Measurements from ENCODE around the gene IL4R.
"Not testable (repeated sequence)": the region's sequence is repeated elsewhere in the genome, so short reads cannot be mapped to it uniquely, and the experiment has no call there.

The IL4R gene

DNA sequence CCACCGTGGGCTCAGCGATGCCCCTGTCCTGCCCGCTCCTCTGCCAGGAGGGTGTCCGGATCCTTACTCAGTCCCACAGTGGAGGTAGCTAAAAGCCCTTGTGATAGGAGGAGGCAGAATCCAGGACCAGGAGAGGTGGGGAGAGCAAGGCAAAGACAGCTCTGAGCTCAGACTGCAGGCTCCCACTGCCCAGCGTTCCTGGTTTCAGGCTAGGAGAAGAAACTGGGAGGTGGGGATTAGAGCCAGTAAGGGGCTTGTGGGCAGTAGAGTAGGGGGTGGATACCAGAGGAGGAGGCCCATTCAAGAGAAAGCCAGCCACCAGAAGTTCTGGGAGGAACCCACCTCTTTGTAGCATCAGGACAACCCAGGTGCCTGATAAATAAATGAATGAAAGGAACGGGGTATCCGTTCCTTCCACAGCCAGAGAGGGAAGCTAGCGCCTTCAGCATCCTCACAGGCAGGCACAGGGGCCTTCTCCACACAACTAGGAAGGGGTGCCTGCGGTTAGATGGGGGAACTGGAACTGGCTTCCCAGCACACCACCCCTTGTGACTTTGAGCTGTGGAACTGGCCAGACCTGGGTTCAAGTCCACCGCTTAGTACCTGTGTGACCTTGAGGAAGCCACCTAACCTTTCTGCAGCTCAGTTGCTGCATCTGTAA, 90.5 kb downstream of the IL4R start:
- DNase-seq (ENCODE audit: low read depth), result no peak

DNA sequence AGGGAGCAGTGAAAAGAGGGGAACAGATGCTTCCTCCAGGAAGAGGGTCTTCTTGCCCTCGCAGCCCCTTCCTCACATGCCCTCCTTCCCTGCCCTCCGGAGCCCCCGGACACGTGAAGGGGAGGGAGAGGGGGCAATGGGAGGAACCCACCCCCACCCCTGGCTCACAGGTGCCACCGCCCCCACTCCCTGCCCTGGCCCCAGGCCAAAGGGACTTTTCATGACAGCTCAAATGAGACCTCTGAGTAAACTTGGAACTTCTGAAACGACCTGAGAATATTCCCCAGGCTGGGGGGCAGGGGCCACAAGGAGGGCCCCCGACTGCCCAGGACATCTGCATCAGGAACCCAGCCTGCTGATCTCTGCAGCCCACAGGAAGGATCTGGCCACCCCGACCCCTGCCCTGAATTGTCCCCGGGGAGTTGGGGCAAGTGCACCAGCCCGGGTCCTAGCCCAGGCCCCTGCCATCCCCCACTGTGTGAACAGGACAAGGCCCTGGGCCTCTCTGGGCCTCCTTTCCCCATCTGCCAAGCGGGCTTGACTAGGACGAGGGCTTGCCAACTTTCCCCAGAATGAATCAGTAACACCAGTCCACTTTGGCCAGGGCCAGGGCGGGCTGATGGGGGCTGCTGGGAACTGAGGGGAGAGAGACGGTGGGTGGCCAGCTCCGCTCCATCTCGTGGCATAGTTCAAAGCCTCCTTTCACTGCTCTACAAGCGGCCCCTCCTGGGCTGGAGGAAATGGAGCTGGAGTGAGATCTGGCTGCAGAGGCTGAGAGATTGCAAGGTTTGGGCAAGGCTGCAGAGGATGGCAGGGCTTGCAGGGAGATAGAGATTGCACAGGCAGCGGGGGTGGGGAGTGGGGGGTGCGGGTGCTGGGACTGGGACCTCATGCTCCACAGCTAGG, 92.0 kb downstream of the IL4R start:
- peak; percentile 46 for DNase-seq (ENCODE audit: low read depth)

DNA sequence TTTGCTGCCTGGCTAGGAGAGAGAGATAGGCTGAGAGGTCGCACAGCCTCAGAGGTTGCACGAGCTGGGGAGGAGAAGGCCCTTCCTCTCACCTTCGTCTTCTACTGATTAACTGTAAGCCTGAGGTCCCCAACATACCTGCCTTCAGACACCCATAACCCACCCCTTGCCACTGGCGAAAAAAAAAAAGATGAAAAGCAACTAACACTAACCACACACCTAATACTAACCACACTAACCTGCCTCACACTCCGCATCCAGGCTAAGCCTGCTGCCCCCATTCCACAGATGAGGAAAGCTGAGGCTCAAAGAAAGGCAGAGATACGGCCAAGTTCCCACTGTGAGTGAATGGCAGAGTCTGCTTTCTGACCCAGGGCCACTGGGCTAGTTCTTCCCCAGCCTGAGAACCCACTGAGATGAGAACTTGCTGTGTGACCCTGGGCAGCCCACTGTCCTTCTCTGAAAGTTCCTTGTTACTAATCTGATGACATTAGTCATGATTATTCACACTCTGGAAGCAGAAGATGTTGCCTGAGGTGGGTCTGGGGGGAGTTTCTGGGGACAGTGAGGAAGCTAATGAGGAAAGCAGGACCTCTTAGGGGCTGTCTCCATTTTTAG, 92.8 kb downstream of the IL4R start:
- no peak for DNase-seq (ENCODE audit: low read depth)

DNA sequence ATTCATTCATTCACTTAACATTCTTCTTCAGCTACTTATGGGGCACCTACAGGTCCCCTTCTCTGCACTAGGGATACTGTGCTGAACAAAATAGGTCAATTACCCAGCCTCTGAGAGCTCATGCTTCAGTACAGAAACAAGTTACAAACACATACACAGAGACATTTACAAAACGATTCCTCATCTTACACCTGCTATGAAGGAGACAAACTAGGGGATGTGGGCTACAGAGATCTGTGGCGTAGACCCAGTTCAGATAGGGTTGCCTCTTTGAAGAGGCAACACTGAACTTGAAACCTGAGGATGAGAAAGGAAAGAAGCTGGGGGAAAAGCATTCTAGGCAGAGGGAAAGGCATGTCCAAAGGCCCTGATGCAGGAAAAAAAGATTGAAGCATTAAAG, 93.4 kb downstream of the IL4R start:
- DNase-seq (ENCODE audit: low read depth), result no peak

DNA sequence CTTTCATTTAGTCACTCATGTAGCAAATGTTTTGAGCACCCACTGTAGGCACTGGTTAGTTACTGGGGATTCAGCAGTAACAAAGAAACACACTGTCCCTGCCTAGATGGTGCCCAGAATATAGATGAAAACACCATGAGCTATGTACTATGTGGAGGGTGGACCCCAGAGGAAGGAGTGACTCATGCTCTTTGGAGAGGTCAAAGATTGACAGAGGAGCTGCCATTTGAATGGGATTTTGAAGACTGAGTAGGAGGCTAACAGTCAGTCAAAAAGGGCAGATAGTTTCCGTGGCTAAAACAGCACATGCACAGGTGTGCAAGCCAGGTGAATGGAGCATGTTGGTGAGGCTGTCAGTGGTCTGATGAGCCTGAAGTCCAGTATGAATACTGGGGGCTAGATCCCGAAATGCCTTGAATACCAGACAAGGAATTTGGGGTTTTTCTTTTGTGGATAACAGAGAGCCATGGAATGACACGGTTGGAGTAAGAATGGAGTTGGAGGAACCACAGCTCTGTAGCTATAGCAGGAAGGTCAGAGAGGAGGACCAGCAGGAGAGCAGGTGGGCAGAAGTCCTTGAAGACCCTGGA, 94.3 kb downstream of the IL4R start:
- no peak for DNase-seq (ENCODE audit: low read depth)

DNA sequence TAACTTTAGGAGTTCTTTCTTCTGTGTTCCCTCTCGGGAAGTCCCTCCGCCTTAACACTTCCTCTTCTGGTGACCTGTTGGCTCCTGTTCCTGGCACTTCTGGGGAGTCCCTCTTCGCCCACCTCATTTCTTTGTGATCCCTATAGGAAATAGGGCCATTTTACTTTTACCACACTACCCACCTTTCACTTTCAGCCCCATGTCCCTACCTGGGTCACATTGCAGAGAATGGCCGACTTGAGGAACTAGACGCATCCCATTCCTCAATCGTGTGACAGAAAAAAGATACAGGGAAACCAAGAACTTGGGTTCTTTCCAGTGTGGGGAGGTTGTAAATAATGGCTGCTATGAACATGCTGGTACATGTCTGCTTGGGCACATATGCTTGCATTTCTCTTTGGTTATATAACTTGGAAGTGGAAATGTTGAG, 94.8 kb downstream of the IL4R start:
- DNase-seq (ENCODE audit: low read depth), result no peak

DNA sequence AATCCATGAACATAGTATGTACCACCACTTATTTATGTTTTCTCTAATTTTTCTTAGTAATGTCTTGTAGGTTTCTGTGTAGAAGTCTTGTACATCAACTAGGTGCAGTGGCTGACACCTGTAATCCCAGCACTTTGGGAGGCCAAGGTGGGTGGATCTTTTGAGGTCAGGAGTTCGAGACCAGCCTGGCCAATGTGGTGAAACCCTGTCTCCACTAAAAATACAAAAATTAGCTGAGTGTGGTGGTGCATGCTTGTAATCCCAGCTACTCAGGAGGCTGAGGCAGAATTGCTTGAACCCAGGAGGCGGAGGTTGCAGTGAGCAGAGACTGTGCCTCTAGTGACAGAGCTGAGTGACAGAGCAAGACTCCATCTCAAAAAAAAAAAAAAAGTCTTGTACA, 96.2 kb downstream of the IL4R start:
- not testable (repeated sequence) for DNase-seq (ENCODE audit: low read depth)

DNA sequence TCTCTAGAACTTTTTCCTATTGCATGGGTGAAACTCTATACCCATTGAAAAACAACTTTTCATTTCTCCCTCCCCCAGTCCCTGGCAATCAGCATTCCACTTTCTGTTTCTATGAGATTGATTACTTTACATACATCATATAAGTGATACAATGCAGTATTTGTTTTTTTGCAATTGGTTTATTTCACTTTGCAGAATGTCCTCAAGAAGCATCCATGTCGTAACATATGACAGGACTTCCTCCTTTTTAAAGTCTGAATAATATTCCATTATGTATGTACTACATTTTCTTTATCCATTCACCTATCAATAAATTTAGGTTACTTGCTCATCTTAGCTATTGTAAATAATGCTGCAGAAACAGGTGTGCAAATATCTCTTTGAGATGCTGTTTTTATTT, 97.0 kb downstream of the IL4R start:
- DNase-seq (ENCODE audit: low read depth), result no peak

DNA sequence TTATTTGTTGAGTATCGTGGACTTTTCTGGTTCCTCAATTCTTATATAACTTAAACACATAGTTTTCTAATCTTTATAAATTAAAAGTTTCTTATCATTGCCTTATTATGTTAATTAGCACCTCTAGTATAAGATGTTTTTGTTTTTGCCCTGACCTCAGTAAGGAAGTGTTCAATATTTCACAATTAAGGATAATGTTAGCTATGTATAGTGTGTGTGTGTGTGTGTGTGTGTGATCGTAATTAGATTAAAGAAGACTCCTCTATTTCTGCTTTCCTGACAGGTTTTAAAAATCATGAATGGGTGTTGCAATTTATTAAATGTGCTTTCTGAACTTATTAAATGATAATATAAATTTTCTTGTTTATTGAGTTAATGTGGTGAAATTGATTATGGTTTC, 100.2 kb downstream of the IL4R start:
- DNase-seq (ENCODE audit: low read depth), result no peak
